HG02943 (cell line): ENCODE data around the gene INKA1.

Source experiments
- ATAC-seq: cut with Tn5 transposase; IDR thresholded peaks from one replicate; pipeline ENCODE4 v1.9.1; 2021; ENCODE audit warnings: mild to moderate bottlenecking, low read depth, moderate library complexity; ENCODE audit not compliant: unreplicated experiment

INKA1 gene

DNA sequence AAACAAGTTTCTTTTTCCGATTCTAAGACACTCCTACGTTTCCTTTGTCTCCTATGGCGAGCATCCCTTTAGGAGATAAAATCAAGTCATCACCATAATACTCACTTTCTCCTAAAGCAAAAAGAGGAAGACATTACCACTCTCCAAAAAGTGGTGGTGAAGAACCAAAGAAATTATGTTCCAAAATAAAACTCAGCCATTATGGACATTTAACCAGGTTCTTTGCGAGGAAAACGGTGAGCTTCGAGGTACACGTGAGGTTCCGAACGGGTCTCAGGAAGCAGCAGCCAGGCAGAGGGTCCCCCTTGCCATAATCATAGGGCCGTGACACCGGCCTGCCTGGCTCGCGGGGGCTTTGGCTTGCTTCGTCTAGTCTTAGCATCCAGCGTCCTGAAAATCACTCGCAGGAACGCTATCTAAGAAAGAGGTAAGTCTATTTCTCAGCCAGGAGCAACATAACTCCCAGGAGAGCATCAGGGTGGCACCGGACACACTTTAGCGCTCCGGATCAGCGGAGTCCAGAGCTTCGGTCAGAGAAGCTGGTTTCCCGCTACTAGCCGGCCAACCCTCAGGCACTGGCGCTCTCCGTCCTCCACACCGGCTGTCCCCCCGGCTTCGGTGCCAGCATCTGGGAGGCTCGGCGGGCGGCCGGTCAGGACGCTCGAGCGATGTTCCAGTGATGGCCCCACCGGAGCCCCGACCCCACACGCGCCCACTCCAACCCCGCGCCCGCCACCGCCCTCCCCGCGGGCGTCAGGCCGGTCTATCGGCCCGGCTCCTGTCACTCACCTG is 17.3 kb upstream of the INKA1 start:
- ATAC-seq = peak; percentile 35

DNA sequence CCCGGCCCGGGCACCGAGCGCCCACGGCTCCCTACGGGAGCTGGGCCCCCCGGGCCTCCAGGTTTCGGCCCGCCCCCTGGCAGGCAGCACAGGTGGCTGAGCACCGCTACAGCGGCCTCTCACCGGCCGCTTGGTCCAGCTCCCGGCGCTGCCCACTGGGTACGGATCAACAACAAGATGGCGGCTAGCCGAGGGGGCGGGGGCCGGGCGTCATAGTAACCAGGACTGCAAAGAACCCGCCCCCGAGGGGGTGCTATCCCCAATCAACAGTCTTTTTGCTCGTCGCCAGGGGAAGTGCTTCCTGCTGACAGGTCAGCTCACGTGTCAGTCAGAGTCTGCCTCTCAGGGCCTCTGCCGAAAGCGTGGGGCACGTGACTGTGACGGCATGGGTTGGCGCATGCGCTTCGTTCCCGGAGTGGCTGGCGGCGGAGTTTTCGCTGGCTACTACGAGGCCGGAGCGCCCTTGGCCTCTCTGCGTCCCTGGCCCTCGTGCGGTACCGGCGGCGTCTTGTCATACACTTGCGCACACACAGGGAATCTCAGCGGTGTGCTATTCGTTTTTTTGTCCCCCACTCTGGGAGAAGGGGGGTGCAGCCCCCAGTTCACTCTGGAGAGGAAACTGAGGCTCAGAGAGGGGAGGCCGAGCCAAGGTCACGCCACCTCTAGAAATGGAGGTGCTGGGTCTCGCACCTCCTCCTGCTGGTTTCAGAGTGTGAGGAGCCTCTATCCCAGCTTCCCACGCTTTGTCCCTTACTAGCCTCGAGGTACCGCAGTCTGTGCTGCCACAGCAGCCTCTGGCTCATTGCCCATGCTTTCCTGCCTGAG is 16.5 kb upstream of the INKA1 start, which contains the start of gene IP6K1:
TSS of gene IP6K1 (minus strand) at position 186 of the 825 bp plus-strand sequence. CDS start 38,502 bp downstream, outside the sequence.
- ATAC-seq = peak; percentile 97

DNA sequence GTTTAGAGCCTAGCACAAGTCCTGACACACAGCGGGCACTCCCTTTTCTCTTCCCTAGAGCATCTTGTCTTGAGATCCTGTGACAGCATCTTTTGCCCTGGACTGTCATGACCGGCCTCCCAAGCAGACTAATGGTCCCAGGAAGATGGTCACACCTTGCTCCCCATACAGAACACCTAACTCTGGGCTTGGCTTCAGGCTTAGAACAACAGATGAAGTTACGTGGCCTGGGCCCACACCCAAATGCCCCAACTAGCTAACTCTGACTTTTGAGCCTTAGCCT is 15.9 kb upstream of the INKA1 start:
- no peak for ATAC-seq

DNA sequence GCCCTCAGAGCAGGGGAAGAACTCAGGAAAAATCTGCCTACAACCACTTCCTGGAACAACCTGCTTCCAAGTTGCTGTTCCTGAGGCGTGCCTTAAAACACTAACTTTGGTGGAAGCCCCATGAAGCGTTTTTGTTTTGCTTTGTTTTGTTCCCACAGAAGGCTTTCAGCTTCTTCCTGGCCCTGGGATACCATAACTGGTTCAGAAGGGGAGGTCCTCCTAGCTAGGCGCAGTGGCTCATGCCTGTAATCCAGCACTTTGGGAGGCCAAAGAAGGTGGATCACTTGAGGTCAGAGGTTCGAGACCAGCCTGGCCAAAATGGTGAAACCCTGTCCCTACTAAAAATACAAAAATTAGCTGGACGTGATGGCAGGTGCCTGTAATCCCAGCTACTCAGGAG is 15.5 kb upstream of the INKA1 start:
- no peak for ATAC-seq

DNA sequence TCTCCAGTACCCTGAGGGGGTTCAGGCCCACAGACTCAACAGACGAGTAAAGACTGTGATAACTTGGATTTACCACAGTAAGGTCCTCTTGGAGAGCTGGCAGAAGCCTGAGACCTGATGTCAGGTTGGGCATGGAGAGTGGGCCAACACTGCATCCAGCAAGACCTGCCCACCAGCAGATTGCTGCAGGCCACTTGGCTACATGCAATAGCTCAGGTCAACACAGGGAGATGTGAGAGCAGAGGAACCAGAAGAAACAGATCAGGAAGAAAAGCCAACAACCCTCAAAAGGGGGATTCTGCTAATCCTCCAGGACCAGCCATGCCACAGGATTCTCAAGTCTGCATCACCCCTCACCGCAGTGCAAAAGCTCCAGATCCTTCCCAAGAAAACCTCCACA is 15.0 kb upstream of the INKA1 start:
- no peak for ATAC-seq

DNA sequence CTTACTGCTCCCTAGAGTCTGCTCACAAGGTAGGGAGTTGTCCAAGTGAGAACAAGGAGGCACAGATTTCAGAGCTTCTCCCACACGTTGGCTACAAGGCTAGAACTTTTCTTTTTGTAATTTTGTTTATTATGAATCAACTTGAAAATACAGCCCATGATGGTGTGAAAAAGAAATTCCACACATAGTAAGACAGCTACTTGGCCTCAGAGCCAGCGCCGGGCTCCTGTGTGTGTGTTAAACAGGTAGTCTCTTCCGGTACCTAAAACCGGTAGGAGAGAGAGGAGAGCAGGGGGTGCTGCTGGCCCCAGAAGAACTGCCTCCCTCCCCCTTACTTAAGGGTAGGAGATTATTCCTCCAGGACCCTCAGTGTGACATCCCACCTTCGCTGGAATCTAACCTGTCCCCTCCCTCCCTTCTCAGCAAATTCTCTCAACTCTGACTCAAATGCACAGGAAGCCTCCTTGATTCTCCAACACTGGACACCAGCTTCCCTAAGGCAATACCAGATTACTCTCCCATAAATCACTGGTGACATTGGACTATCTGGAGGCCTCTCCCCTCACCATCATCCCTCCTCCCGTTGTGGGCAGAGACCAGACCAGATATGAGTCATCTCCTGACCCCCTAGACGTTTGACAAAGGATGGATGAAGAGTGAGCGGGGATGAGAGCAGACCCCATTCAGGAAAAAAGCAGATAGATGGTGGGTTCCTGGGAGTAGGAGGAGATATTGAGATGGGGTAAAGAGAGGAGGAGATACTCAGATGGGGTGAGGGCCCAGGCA is 12.2 kb upstream of the INKA1 start:
- no peak for ATAC-seq

DNA sequence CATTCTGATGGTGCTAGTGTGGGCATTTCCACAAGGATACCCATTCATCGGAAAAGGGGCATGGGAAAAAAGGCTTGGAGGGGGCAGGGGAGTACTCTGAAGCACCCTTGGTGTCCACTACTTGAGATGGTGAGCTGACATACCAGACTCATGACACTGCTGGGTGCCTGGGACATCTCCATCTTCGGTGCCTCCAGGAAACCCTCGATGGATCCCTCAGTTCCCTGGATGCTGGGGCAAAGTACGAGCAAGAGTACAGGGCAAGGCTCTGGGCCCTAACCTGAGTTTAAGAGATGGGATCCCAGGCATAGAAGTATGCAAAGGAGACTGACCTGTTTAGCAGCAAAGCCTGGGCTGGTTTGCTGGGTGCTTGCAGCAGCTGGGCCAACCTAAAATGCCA is 11.5 kb upstream of the INKA1 start:
- ATAC-seq = no peak

DNA sequence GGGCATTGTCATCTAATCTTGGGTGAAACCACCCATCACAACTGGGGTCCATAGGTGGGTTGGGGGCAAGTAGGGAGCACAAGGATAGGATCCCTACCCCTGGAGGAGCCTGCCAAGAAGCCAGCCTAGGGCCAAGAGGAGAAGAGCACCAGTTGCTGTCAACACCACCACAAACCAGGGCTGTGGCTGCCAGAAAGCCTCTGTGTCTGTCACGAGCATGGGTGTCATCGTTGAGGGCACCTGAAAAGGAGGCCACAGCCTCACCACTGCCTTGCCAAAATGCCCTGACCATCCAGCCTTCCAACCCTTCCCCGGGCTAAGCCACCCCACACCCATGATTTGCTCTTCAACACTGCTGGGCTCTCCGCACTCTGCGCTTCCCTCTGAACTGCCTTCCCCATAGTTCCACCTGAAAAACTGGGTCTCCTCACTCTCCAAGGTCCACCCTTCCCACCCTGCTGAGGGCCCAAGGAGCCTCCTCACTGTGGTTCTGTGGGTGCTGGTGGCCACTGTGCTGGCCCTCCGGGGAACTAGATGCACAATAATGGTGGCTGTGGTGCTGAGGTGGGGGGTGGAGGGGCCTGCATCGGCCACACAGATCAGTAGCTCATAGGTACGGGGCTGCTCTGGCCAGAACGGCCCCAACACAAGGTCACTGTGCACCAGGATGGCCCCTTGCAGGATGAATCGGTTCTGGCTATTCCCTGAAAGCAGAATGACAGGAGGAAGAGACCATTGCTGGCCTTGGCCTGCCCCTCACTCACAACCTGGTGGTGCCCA is 10.5 kb upstream of the INKA1 start:
- ATAC-seq = no peak

DNA sequence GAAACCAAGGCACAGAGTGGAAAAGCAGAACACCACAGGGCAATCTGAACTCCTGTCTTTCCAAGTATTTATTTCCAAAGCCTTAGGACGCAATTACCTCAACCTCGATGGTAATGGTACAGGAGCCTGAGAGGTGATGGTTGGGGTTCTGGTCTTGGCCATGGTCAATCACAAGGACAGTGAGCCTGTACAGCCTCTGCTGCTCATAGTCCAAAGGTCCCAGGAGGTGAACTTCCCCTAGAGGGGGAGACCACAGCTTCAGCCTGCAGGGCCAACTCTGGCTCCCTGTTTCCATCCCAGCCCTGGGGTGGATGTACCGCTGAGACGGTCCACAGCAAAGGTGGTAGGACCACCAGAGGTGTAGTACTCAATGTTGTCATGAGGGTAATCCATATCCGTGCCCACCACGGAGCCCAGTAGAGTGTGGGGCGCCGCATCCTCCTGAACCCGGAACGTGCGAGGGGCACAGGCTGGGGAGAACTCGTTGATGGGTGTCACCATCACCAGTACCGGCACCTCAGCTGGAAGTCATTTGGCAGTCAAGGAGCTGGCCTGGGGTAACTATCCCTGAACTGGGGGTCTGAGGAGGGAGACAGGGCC is 9.5 kb upstream of the INKA1 start:
- no peak for ATAC-seq

DNA sequence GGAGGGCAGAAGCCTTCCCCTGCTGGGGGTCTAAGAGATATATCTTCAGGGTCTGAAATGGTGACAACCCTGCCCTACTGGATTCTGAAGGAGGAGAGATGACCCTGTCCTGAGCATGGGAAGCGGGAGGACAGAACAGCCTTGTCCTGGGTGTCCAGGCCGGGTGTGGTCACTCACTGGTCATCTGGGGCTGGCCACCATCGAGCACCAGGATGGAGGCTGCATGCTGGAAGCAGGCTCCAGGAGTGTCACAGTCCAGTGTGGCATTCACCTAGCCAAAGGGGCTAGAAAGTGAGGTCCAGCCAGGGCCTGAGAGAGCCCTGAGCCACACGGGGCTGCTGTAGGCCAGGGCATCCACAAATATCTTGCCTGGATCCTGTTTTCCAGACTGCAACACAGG is 8.6 kb upstream of the INKA1 start:
- ATAC-seq = no peak

DNA sequence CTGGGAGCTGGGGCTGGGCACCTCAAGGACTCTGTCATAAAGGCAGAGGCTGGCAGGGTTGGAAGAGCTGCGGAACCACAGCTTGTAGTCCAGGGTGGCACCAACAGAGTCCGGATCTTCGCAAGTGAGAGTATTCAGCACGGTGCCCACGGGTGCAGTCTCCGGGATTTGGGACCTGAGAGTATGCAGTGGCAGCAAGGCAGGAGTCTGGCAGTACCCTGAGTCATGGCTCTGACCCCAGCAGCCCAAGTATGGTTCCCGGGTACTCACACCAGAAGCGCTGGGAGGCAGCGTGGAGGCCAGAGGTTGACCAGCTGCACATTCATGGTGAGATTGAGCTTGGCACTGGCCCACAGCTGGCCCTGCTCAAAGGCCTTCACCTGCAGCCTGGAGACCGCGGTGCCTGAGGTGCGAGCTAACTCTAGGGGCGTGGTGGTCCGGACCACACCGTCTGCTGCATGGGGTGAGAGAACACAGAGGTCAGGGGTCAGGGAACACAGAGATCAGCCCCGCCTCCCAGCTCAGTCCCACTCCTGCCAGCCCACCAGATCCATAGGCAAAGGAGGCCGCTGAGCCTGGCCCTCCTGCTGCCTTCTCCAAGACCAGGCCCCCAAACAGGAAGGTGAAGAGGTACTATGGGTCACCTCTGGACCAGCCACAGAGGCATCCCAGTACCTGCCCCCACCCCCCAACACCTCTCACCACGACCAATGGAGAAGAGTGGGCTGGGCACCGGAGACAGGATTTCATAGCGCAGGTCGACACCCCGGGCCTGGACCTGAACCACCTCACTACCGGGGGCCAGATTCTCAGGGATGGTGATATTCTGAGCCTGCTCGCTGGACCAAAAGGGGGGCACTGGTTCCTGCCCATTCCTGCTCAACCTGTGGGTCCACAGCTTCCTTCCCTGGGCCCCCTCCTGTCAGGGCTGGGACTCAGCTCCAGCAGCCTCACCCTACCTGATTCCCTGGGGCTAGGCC is 7.8 kb upstream of the INKA1 start:
- no peak for ATAC-seq

DNA sequence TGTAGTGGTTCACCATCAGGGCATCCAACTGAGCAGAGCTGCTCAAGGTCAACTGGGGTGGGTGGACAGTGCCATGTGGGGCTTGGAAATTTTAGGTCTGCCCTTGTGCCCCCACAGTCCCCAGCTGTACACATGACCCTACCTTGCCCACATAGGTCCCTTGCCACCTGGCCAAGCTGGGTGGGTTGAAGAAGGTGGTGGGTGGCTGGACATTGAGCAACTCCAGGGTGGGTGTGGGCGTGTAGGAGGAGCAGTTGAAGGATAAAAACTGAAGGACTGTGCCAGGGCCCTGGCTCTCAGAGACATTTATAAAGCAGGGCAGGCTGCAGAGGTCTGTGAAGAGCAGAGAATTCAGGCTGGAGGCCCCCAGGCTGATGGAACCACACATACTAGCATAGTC is 4.0 kb upstream of the INKA1 start:
- no peak for ATAC-seq

DNA sequence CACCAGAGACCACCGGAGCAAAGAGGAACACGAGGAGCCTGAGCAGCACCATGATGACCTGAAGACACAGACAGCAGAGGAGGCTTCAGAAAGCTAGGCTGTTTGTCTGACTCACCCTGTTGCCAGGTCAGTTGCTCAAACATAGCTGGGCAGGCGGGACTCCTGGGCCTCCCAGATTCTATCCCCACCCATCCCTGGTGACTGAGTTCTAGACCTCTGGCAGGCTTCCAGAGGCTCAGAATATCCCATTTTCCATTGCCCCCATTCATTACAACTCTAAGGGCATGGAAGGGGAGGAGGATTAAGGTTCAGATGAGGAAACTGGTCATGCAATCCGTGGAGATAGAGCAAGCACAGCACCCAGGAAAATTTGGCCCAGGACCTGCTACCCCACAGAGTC is 3.3 kb upstream of the INKA1 start, which contains the start of gene CDHR4:
TSS of gene CDHR4 (minus strand) at position 113 of the 400 bp plus-strand sequence. CDS start at position 52, 61 bp downstream.
- ATAC-seq = no peak

DNA sequence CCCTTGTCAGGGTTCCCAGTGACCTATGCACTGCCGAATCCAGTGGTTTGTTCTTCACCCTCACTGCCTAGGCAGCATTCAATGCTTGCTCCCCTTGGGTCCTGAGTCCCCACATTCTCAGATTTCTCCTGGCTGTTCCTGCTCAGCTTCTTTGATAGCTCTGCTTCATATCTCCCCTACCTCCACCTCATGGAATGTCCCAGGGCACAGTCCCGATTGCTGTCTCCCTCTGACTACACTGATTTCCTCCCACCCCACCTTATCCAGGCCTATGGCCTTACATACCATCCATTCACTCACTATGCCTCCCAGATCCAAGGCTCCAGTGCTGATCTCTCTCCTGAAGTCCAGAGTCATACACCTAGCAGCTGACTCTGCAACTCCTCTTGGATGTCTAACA is 1.9 kb upstream of the INKA1 start:
- no peak for ATAC-seq

DNA sequence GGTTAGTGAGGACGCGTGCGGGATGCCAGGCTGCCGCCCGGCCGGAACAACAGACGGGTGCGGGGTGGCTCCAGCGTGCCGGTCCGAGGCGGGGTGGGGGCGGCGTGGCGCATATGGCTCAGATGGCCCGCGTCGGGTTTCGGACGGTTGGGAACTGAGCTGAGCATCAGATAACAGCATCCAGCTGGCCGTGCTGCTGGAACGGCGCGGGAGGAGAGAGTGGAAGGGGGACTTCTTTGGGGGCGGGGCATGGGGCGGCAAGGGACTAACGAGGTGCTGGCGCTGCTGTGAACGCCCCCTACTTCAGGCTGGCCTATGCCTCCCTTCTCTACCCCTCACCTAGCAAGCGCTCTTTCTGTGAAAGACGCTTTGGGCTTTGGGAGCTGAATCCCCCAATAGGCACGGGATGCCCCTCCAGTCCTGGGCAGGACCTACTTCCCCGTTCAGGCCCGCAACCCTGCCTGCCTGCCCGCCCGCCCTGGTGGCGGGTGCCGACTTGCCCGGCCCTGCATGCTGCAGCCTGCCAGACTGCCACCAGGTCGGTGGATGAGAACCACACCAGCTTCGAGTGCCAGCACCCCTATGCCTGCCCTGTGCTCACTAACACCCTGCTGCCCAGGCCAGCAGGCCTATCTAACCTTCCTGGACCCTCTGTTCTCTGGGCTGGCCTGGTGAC is 542 bp downstream of the INKA1 start:
- peak; percentile 6 for ATAC-seq

DNA sequence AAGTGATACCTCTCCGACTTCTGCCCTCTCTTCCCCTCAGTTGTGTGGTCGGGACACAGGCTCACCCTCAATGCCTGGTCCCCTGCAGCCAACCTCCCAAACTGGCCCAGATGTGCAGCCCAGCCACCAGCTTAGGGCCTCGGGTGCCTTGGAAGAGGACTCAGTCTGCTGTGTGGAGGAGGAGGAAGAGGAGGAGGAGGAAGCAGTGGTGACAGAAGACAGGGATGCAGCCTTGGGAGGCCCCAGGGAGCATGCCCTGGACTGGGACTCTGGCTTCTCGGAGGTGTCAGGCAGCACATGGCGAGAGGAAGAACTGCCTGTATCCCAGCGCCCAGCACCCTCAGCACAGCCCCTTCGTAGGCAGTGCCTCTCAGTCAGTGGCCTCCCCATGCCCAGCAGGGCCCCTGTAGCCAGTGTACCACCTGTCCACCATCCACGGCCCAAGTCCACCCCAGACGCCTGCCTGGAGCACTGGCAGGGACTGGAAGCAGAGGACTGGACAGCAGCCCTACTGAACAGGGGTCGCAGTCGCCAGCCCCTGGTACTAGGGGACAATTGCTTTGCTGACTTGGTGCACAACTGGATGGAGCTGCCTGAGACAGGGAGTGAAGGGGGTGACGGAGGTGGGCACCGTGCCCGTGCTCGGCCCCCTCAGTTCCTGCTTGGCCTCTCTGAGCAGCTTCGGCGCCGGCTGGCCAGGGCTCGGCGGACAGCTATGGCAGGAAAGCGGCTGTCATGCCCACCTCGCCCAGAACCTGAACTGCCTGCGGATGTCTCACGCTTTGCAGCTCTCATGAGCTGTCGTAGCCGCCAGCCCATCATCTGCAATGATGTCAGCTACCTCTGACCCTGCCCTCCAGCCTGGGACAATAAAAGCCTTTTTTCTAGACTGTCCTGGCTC is 1.3 kb downstream of the INKA1 start:
- ATAC-seq = no peak

DNA sequence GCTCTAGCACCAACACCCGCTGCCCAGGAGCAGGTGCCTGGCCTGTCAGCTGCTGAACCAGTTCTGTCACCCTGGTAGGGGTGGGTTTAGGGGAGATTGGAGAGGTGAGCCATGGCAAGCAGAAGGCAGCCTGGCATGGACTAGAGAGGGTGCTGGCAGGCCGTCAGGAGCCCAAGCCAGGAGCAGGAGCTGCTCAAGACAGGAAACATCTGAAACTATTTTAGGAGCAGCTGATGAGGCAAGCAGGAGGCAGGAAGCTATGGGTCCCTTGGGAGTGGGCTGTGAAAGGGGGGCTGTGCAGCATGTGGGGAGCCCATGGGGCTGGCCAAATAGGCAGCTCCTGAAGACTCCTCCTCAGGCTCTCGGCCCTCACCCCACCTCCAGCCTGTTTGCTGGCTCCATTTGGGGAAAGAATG is 2.3 kb downstream of the INKA1 start:
- no peak for ATAC-seq
